Right kidney (tissue), 1 donor: ENCODE measurements around the gene FNDC8.
"Not testable (repeated sequence)": the region's sequence is repeated elsewhere in the genome, so short reads cannot be mapped to it uniquely, and the experiment has no call there.

Source experiments
- DNase-seq: peaks from one replicate; pipeline ENCODE4 v3.0.0-alpha.2; 2016

FNDC8 gene

GRCh38 chr17:35094902-35095301 lies 26.5 kb upstream of the FNDC8 start:
- DNase-seq, result no peak

- DNase-seq, result no peak
Observed at GRCh38 chr17:35095741-35096140, 25.7 kb upstream of the FNDC8 start.

GRCh38 chr17:35097776-35098175 lies 23.6 kb upstream of the FNDC8 start:
- DNase-seq, result no peak

GRCh38 chr17:35099908-35100307 lies 21.5 kb upstream of the FNDC8 start:
- DNase-seq, result no peak

GRCh38 chr17:35101036-35101435 lies 20.4 kb upstream of the FNDC8 start:
- no peak for DNase-seq

- no peak for DNase-seq
Observed at GRCh38 chr17:35101725-35102124, 19.7 kb upstream of the FNDC8 start.

- no peak for DNase-seq
Observed at GRCh38 chr17:35103271-35103670, 18.1 kb upstream of the FNDC8 start.

- no peak for DNase-seq
Observed at GRCh38 chr17:35104844-35105450, 16.5 kb upstream of the FNDC8 start.

- DNase-seq, result not testable (repeated sequence)
Observed at GRCh38 chr17:35110791-35111190, 10.6 kb upstream of the FNDC8 start.

- no peak for DNase-seq
Observed at GRCh38 chr17:35116845-35117244, 4.6 kb upstream of the FNDC8 start.

GRCh38 chr17:35117984-35118383 lies 3.4 kb upstream of the FNDC8 start:
- no peak for DNase-seq

GRCh38 chr17:35119370-35120165 lies 1.8 kb upstream of the FNDC8 start, which contains the start of gene RAD51D:
Gene RAD51D, minus strand, starts transcription at chr17:35119860. Its CDS starts 247 bp downstream, at chr17:35119613.
- peak; percentile 92 for DNase-seq

GRCh38 chr17:35127751-35128514 lies 6.5 kb downstream of the FNDC8 start:
- DNase-seq, result no peak

GRCh38 chr17:35129154-35129972 lies 7.9 kb downstream of the FNDC8 start:
- no peak for DNase-seq

GRCh38 chr17:35129973-35130351 lies 8.5 kb downstream of the FNDC8 start:
- no peak for DNase-seq

- no peak for DNase-seq
Observed at GRCh38 chr17:35130392-35130791, 9.0 kb downstream of the FNDC8 start.

- no peak for DNase-seq
Observed at GRCh38 chr17:35132099-35132498, 10.7 kb downstream of the FNDC8 start.

- no peak for DNase-seq
Observed at GRCh38 chr17:35132816-35133550, 11.6 kb downstream of the FNDC8 start.

- no peak for DNase-seq
Observed at GRCh38 chr17:35135322-35135721, 13.9 kb downstream of the FNDC8 start.

- DNase-seq, result no peak
Observed at GRCh38 chr17:35138218-35138617, 16.8 kb downstream of the FNDC8 start.

GRCh38 chr17:35141681-35142466 lies 20.5 kb downstream of the FNDC8 start, which contains the start of gene NLE1:
Gene NLE1, minus strand, starts transcription at chr17:35142303. Its CDS starts 28 bp downstream, at chr17:35142275.
- peak; percentile 75 for DNase-seq
